HG03280 (cell line): Measurements from ENCODE around the gene HS1BP3.
A peak's percentile ranks its signal among the peaks of the same experiment; 100 is the strongest.

Source experiments
- ATAC-seq: cut with Tn5 transposase; IDR thresholded peaks from one replicate; pipeline ENCODE4 v1.9.1; 2021; ENCODE audit warnings: mild to moderate bottlenecking, moderate library complexity; ENCODE audit not compliant: unreplicated experiment

The HS1BP3 gene

GRCh38 chr2:20664431-20665242 is 13.7 kb upstream of the HS1BP3 start:
- ATAC-seq, result no peak

- no peak for ATAC-seq
These were observed 13.1 kb upstream of the HS1BP3 start for GRCh38 chr2:20664071-20664390.

GRCh38 chr2:20663196-20664070 is 12.5 kb upstream of the HS1BP3 start:
- no peak for ATAC-seq

GRCh38 chr2:20662308-20662937 is 11.5 kb upstream of the HS1BP3 start:
- ATAC-seq, result no peak

GRCh38 chr2:20661421-20662307 is 10.8 kb upstream of the HS1BP3 start:
- peak; percentile 59 for ATAC-seq

- no peak for ATAC-seq
These were observed 9.9 kb upstream of the HS1BP3 start for GRCh38 chr2:20660506-20661420.

- no peak for ATAC-seq
These were observed 6.8 kb upstream of the HS1BP3 start for GRCh38 chr2:20657522-20658235.

GRCh38 chr2:20656561-20656960 is 5.7 kb upstream of the HS1BP3 start:
- ATAC-seq, result no peak

- ATAC-seq, result no peak
These were observed 3.6 kb upstream of the HS1BP3 start for GRCh38 chr2:20654535-20654813.

GRCh38 chr2:20653695-20654534 is 3.0 kb upstream of the HS1BP3 start:
- ATAC-seq, result no peak

- ATAC-seq, result no peak
These were observed 2.0 kb upstream of the HS1BP3 start for GRCh38 chr2:20652673-20653575.

- no peak for ATAC-seq
These were observed 1.2 kb upstream of the HS1BP3 start for GRCh38 chr2:20652141-20652540.

GRCh38 chr2:20651731-20652099 is 817 bp upstream of the HS1BP3 start:
- no peak for ATAC-seq

- peak; percentile 10 for ATAC-seq
These were observed 463 bp downstream of the HS1BP3 start for GRCh38 chr2:20650393-20650876.

- no peak for ATAC-seq
These were observed 922 bp downstream of the HS1BP3 start for GRCh38 chr2:20649976-20650375.

GRCh38 chr2:20649576-20649975 is 1.3 kb downstream of the HS1BP3 start:
- ATAC-seq, result no peak

GRCh38 chr2:20648831-20649230 is 2.1 kb downstream of the HS1BP3 start:
- no peak for ATAC-seq
